Measurements from ENCODE around the gene PLCB1. TPM values are rescaled to one million over a fixed set of nuclear protein-coding genes. Genes with fewer than 3 reads are reported as not detected.

PLCB1 gene
- total RNA-seq, 1 experiment from 2014 or later, result 11.3 TPM

DNA sequence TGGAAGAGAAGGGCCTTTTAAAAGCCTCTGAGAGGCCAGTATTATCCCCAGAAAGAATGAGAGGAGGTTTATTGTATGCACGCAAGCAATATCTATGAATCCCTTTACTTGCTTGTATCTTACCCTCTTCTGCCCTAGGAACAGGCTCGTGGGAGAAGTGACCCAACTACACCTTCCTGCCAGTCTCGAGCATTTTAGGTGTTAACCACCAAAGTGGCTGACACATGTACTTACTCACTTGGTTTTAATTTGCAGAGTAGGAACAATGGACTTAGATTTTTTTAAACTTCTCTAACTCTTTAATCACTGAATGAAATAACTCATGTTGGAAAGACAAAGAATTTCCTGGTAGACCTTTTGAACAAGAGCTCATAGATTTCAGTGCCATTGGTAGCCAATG is 296.9 kb downstream of the PLCB1 start:
- CTCF ChIA-PET, result no interaction called here
- Mint-ChIP-seq H3K4me1 (peaks cover 29% of the 10 kb centered on the region), H3K4me3 (no peak overlapping the region), H3K9me3 (peaks cover 3% of the 10 kb centered on the region; the same call in 1 of the 2 replicates), H3K27ac (no peak overlapping the region), H3K27me3 (ENCODE audit: low read depth) (no peaks in the 10 kb centered on the region), H3K36me3 (no peaks in the 10 kb centered on the region)
- no peak for DNase-seq (ENCODE audit: low spot score)
- no peak for ATAC-seq
- POLR2A ChIA-PET, result no interaction called here
- no peak for TF ChIP-seq PRRX2 (CRISPR knock-in tag; IDR thresholded peaks at IDR 0.05)
- no peak for TF ChIP-seq TP53 (CRISPR knock-in tag; IDR thresholded peaks at IDR 0.05)
- TF ChIP-seq, protein P1, sequence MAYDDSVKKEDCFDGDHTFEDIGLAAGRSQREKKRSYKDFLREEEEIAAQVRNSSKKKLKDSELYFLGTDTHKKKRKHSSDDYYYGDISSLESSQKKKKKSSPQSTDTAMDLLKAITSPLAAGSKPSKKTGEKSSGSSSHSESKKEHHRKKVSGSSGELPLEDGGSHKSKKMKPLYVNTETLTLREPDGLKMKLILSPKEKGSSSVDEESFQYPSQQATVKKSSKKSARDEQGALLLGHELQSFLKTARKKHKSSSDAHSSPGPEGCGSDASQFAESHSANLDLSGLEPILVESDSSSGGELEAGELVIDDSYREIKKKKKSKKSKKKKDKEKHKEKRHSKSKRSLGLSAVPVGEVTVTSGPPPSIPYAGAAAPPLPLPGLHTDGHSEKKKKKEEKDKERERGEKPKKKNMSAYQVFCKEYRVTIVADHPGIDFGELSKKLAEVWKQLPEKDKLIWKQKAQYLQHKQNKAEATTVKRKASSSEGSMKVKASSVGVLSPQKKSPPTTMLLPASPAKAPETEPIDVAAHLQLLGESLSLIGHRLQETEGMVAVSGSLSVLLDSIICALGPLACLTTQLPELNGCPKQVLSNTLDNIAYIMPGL (CRISPR knock-in tag; IDR thresholded peaks at IDR 0.05), result no peak
- TF ChIP-seq PRDM15 (CRISPR knock-in tag; IDR thresholded peaks at IDR 0.05), result no peak
- no peak for TF ChIP-seq ELF4 (CRISPR knock-in tag; IDR thresholded peaks at IDR 0.05; ENCODE audit: low read depth)
- TF ChIP-seq, protein P2, sequence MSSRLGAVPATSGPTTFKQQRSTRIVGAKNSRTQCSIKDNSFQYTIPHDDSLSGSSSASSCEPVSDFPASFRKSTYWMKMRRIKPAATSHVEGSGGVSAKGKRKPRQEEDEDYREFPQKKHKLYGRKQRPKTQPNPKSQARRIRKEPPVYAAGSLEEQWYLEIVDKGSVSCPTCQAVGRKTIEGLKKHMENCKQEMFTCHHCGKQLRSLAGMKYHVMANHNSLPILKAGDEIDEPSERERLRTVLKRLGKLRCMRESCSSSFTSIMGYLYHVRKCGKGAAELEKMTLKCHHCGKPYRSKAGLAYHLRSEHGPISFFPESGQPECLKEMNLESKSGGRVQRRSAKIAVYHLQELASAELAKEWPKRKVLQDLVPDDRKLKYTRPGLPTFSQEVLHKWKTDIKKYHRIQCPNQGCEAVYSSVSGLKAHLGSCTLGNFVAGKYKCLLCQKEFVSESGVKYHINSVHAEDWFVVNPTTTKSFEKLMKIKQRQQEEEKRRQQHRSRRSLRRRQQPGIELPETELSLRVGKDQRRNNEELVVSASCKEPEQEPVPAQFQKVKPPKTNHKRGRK (CRISPR knock-in tag; IDR thresholded peaks at IDR 0.05; ENCODE audit: borderline replicate concordance), result no peak
- TF ChIP-seq ZBTB21 (CRISPR knock-in tag; IDR thresholded peaks at IDR 0.05; ENCODE audit: borderline replicate concordance), result no peak
- no peak for TF ChIP-seq MLX (CRISPR knock-in tag; IDR thresholded peaks at IDR 0.05)
- no peak for TF ChIP-seq ERG (CRISPR knock-in tag; IDR thresholded peaks at IDR 0.05)
- no peak for TF ChIP-seq NR2C2 (CRISPR knock-in tag; IDR thresholded peaks at IDR 0.05)
- TF ChIP-seq GABPB1 (CRISPR knock-in tag; IDR thresholded peaks at IDR 0.05), result no peak

DNA sequence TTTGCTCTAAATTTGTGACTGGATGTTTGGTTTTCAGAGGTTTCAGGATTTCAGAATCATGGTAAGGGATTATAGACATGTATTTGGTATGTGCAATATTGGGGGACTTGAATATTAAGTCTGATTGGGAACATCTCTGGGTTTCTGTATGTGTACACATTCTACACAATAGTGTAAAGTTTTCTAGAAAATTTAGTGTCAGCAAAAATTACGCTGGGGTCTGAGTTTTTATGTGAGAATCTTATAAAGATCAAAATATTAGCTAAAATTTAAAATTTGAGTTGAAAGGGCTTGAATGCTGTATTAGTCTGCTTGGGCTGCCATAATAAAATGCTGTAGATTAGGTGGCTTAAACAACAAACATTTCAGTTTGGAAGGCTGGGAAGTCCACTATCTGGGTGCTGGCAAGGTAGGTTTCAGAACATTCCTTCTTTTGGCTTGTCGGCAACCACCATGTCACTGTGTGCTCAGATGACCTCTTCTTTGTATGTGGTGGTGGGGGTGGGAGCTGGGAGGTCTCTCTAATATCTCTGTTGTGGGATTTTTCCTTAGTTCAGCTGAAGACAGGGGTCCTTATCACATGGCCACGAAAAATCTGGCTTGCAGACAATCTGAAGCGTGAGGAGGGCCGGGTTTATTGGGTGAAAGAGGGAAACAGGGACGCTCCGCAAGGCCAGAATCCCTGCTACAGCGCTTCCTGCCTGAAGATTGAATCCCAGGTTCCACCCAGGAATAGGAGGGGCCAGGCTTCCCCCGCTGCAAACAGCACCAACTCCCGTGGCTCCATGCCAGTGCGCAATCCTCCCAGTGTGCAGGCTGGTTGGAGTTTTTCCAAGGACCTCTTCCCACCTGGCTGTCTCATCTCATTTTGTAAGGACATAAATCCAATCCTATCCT is 299.7 kb downstream of the PLCB1 start:
- ATAC-seq (peak; percentile 86), DNase-seq (ENCODE audit: low spot score) (peak; percentile 14)
- H3K9me3 Mint-ChIP-seq, result no peaks in the 10 kb centered on the region
- H3K4me1 Mint-ChIP-seq, result peaks cover 31% of the 10 kb centered on the region
- no peaks in the 10 kb centered on the region for H3K27me3 Mint-ChIP-seq (ENCODE audit: low read depth)
- POLR2A ChIA-PET, result no interaction called here
- H3K36me3 Mint-ChIP-seq, result no peaks in the 10 kb centered on the region
- CTCF ChIA-PET, result no interaction called here
- H3K4me3 Mint-ChIP-seq, result no peak overlapping the region
- H3K27ac Mint-ChIP-seq, result no peak overlapping the region
- TF ChIP-seq FOXP4 (CRISPR knock-in tag; IDR thresholded peaks at IDR 0.05) (no peak), ELF4 (CRISPR knock-in tag; IDR thresholded peaks at IDR 0.05; ENCODE audit: low read depth) (no peak), CREM (CRISPR knock-in tag; IDR thresholded peaks at IDR 0.05) (no peak), JAZF1 (CRISPR knock-in tag; IDR thresholded peaks at IDR 0.05) (no peak), GTF2I (CRISPR knock-in tag; conservative IDR thresholded peaks at IDR 0.05) (no peak), FOXK1 (CRISPR knock-in tag; IDR thresholded peaks at IDR 0.05) (no peak), ZNF219 (CRISPR knock-in tag; IDR thresholded peaks at IDR 0.05; ENCODE audit: borderline replicate concordance) (no peak)
- TF ChIP-seq, protein P3, sequence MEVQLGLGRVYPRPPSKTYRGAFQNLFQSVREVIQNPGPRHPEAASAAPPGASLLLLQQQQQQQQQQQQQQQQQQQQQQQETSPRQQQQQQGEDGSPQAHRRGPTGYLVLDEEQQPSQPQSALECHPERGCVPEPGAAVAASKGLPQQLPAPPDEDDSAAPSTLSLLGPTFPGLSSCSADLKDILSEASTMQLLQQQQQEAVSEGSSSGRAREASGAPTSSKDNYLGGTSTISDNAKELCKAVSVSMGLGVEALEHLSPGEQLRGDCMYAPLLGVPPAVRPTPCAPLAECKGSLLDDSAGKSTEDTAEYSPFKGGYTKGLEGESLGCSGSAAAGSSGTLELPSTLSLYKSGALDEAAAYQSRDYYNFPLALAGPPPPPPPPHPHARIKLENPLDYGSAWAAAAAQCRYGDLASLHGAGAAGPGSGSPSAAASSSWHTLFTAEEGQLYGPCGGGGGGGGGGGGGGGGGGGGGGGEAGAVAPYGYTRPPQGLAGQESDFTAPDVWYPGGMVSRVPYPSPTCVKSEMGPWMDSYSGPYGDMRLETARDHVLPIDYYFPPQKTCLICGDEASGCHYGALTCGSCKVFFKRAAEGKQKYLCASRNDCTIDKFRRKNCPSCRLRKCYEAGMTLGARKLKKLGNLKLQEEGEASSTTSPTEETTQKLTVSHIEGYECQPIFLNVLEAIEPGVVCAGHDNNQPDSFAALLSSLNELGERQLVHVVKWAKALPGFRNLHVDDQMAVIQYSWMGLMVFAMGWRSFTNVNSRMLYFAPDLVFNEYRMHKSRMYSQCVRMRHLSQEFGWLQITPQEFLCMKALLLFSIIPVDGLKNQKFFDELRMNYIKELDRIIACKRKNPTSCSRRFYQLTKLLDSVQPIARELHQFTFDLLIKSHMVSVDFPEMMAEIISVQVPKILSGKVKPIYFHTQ (CRISPR knock-in tag; IDR thresholded peaks at IDR 0.05), result no peak

All from WTC11 (cell line).